Anterior cingulate cortex (tissue), 58 donors: ENCODE measurements around the gene SLC9A8.
A peak's percentile ranks its signal among the peaks of the same experiment; 100 is the strongest.
"Not testable (repeated sequence)": the region's sequence is repeated elsewhere in the genome, so short reads cannot be mapped to it uniquely, and the experiment has no call there.

Experiments
- DNase-seq, 58 donors: peaks; one replicate each; lab custom pipeline; 2025; lab: John Stamatoyannopoulos, UW

Gene SLC9A8

GRCh38 chr20:49845060-49845459 lies 32.4 kb downstream of the SLC9A8 start:
- no peak for DNase-seq

DNA sequence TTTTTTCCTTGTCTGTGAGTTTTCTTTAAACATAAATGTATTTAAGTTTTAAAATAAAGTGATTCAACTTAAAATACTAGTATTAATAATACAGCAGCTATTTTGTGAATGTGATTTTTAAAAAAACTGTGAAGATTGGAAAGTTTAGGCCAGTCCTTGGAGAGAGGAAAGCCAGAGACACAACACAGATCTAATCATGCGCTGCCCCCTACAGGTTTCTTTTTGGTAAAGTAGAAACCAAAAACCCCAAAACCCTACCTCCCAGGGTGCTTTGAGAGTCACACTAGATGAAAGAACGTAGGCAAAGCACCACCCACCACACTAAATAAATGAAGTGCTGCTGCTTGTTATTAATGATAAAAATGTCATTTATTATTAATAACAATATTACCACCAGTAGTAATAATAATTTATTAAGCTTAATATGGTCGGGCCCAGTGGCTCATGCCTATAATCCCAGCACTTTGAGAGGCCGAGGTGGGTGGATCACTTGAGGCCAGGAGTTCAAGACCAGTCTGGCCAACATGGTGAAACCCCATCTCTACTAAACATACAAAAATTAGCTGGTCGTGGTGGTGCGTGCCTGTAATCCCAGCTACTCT lies 33.7 kb downstream of the SLC9A8 start:
- peak in 16 of 58 donors; percentile 3 to 47 (median 24) for DNase-seq

GRCh38 chr20:49850463-49851230 lies 38.0 kb downstream of the SLC9A8 start:
- peak in 5 of 58 donors; percentile 14 to 62 (median 45) for DNase-seq

DNA sequence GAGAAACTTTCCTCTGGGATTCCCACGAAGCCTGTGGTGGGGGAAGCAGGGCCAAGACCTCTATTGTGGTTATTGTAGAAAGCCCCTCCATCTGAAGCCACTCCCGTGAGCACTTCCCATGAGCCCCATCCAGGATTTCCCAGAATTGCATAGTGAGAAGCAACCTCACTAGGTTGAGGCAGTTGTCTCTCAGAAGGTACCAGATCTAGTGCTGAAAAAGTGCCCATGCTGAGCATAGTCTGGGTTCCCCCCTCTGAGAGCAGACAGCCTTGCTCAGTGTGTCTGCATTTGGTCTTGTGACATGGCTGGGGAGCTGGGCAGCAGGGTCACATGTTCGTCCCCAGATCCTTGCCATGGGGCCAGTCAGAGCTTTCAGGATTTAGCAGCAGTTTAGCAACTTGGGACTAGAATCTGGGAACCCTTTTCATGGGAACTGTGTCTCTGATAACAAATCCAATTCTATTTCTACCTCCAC lies 38.6 kb downstream of the SLC9A8 start:
- DNase-seq = peak in 40 of 58 donors; percentile 6 to 78 (median 53)

DNA sequence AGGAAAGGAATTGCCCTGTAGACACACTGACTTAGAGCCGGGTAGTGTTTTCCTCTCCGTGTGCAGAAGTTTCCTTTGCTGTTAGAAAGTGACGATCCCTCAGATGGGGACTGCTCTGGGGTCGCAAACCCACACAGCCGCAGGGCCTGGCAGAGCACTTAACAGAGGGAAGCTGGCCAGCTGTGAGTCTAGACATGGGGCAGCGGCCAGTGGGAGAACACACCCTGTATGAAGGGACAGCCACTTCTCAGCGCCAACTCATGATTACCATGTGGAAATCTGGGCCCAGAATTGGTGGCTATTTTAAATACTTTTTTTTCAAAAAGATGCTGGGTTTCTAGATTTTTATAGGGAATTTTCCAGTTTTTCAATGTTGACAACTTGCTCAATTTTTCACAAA lies 39.4 kb downstream of the SLC9A8 start:
- peak in 21 of 58 donors; percentile 7 to 60 (median 24) for DNase-seq

GRCh38 chr20:49852522-49853080 lies 40.0 kb downstream of the SLC9A8 start:
- no peak for DNase-seq

DNA sequence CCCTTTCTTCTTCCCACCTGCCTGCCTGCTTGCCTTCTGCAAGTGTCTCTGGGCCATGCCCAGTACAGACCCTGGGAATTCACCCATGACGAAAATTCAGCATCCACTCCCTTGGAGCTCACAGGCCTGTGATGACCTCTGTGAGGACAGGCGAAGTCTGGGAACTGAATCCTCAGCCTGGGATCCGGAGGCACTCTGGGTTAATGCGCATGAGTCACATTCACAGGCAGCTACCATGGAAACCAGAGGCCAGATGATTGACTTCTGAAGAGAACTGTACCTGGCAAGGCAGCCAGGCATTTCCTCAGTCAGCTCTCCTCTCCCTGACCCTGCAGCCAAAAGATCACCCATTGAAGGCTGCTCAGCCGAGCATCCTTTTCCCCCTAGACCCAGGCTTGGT lies 41.0 kb downstream of the SLC9A8 start:
- peak in 3 of 58 donors; percentile 13 to 34 (median 16) for DNase-seq

DNA sequence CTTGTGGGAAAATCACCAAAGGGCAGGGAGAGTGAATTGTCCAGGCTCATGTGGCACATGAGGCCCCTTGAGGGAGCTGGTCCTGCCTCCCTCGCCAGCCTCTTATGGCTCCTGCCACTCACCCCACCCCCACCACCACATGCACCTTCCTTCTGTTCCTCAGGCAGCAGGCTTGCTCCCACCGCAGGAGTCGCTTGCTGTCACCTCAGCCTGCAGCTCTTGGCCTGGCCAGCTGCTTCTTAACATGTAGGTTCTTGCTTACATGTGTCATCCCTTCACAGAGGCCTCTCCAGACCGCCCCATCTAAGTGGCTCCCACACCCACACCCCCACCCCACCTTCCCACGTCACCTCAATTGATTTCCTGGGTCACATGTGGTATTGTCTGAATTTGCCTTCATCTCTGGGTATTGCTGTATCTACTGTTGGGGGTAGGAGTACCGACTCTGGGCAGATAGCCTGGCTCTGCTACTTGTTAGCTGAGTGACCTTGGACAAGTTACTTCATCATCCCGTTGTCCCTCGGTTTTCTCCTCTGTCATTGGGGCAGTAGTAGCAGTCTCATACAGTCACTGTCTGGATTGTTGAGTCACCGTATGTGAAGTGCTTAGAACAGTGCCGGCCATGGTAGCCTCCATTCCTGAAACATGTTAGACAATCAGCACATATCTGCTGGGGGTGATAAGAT lies 41.7 kb downstream of the SLC9A8 start:
- DNase-seq = no peak

DNA sequence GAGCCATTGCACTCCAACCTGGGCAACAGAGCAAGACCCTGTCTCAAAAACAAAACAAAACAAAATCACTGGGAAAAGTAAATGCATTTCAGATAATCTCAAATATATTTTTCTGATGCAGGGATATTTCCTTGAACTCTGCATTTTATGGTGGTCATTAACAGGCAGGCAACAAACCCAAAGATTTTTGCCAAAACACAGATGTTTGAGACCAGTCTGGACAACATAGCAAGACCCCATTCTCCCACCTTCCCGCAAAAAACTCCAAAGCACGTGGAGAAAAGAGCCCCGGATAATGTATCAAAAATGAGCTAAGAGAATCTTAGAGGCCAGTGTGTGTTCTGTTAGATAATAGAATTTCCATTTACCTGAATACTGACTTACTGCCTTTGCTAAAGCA lies 44.3 kb downstream of the SLC9A8 start:
- no peak for DNase-seq

DNA sequence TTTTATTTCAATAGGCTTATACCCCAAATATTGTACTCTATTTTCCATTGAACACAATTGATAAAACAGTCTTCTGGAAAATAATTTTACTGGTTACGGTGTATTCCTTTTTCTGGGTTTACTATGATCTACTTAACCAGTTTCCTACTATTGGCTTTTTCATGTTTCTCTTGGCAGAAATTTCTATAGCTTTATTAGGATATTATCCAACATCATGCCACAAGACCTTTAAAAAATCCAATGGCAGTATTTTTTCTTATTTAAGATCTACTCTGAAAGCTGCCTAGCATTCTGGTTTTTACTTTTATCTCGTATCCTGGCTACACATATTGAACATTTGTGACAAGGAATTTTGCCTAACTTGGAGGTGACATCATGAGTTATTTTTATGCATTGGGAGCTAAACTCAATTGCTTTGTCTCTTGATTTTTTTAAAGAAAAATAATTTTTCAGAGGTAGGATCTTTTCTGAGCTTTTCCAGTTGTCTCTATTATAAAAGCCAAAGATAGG lies 45.5 kb downstream of the SLC9A8 start:
- no peak for DNase-seq

GRCh38 chr20:49859011-49859410 lies 46.4 kb downstream of the SLC9A8 start:
- DNase-seq = no peak

DNA sequence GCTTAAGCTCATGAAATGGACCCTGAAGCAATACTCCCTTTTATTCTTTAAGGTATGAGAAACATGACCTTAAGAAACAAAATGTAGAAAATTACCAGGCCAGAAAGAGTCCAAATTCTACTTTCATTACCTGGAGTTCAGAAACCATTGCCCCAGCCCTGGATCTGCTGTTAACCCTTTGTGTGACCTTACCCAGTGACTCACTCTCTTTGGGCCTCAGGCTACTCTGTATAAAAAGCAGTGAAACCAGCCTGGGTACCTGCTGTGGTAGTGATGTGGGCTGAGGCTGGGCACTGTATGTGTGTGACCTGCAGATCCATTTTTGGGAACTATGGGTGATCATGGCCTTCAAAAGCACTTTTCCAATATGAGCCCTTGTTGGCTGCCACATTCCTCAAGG lies 47.2 kb downstream of the SLC9A8 start:
- DNase-seq = no peak

DNA sequence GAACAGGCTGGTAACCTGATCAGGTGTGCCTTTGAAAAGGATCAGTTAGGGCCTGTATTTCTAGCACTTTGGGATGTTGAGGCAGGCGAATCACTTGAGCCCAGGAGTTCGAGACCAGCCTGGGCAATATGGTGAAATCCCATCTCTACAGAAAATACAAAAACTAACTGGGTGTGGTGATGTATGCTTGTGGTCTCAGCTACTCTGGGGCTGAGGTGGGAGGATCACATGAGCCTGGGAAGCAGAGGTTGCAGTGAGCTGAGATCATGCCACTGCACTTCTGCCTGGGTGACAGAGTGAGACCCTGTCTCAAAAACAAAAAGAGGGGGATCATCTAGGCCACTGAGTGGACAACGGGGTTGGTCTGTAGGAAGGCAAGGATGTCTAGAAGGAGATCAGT lies 48.6 kb downstream of the SLC9A8 start:
- not testable (repeated sequence) for DNase-seq

GRCh38 chr20:49862607-49863200 lies 50.1 kb downstream of the SLC9A8 start:
- DNase-seq = no peak

DNA sequence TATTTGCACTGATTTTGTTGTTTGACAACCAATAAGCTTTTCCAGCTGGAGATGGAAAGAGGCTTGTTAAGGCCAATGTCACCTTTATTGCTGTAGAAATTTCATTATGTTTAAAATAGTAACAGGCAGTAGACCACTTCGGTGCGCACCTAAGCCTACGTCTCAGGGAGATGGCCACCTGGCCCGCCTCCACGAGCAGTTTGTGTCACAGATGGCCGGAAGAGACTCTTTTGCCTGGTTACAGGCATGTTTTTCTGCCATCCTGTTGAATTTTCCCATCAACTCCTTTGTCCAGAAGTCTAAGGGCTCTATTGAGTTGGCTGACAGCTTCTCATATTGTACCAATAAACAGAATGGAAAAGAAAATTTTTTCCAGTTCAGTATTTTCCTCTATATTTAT lies 51.0 kb downstream of the SLC9A8 start:
- DNase-seq = no peak

DNA sequence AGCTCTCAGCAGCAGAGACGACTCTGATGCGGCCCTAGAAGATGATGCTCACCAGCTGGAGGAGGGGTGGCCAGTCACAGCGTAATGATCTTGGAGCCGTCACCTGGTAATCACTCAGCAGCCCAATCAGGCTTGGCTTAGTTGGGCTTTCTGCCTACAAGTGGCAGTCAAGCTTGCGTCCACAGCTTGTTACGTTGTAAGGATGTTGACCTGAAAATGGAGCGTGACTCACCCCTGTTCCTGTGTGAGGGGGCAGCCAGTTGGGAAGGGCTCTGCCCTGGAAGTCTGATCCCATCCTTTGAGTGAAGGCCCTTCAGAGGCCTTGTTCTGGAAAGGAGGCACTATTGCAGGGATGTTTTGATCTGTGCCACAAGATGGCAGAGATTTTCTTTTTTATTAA lies 52.9 kb downstream of the SLC9A8 start:
- DNase-seq = no peak

GRCh38 chr20:49866051-49866450 lies 53.4 kb downstream of the SLC9A8 start:
- no peak for DNase-seq

- no peak for DNase-seq
These were observed 55.0 kb downstream of the SLC9A8 start for GRCh38 chr20:49867453-49868215.

DNA sequence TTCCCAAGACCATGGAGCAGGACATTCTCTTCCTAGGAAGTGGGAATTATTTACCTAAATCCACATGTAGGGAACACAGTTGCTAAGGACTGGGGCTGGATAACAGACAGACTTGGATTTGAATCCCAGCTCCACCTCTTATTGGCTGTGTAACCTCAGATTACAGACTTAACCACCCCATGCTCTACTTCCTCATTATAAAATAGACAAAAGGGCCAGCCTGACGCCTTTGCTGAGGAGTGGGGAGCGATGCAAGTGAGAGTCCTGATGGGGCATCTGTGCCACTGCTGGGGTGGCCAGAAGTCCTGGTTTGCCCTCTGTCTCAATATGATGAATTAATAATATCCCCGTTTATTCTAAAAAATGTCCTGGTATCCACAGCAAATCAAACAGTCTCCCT lies 55.9 kb downstream of the SLC9A8 start:
- DNase-seq = no peak

- DNase-seq = no peak
These were observed 56.3 kb downstream of the SLC9A8 start for GRCh38 chr20:49868964-49869363.
